NCI-H1105 (cell line): ENCODE measurements around the gene KRTAP5-1.

Experiments used
- DNase-seq: peaks from one replicate; lab custom pipeline; 2025; lab: John Stamatoyannopoulos, UW

KRTAP5-1 gene

GRCh38 chr11:1560649-1561251, 24.3 kb downstream of the KRTAP5-1 start:
- no peak for DNase-seq

GRCh38 chr11:1560002-1560648, 25.0 kb downstream of the KRTAP5-1 start:
- DNase-seq = no peak

GRCh38 chr11:1559111-1559951, 25.8 kb downstream of the KRTAP5-1 start:
- DNase-seq = peak; percentile 30

- no peak for DNase-seq
Measured at GRCh38 chr11:1558775-1559110, 26.3 kb downstream of the KRTAP5-1 start.

- no peak for DNase-seq
Measured at GRCh38 chr11:1557904-1558774, 26.9 kb downstream of the KRTAP5-1 start.

GRCh38 chr11:1557051-1557884, 27.8 kb downstream of the KRTAP5-1 start:
- DNase-seq = no peak

- no peak for DNase-seq
Measured at GRCh38 chr11:1556278-1556902, 28.7 kb downstream of the KRTAP5-1 start.

GRCh38 chr11:1555713-1556153, 29.4 kb downstream of the KRTAP5-1 start:
- DNase-seq = no peak

GRCh38 chr11:1554981-1555712, 29.9 kb downstream of the KRTAP5-1 start:
- DNase-seq = no peak

GRCh38 chr11:1553808-1554594, 31.1 kb downstream of the KRTAP5-1 start:
- DNase-seq = no peak

GRCh38 chr11:1549338-1550330, 35.4 kb downstream of the KRTAP5-1 start:
- no peak for DNase-seq

- peak; percentile 12 for DNase-seq
Measured at GRCh38 chr11:1548221-1549070, 36.6 kb downstream of the KRTAP5-1 start.

- DNase-seq = no peak
Measured at GRCh38 chr11:1547467-1548098, 37.5 kb downstream of the KRTAP5-1 start.

- DNase-seq = peak; percentile 65
Measured at GRCh38 chr11:1546536-1547466, 38.3 kb downstream of the KRTAP5-1 start.

GRCh38 chr11:1546077-1546535, 39.0 kb downstream of the KRTAP5-1 start:
- DNase-seq = no peak
